Liver (tissue), 3 donors: Measurements from ENCODE around the gene NDUFAF2.

ENCODE experiments used
- ATF3 ChIP-seq: IDR thresholded peaks from 2 replicates; pipeline ENCODE4 v1.6.1; 2016; ENCODE audit warnings: antibody characterized with exemption
- CTCF ChIP-seq: fragments of 150-350 bp; IDR thresholded peaks from 2 replicates; pipeline ENCODE4 v1.5.1; 2017; ENCODE audit warnings: improper control_type of control experiment, low read depth, low read length; ENCODE audit not compliant: missing input control
- EGR1 ChIP-seq, 2 donors: IDR thresholded peaks; 2 replicates each; pipeline ENCODE4 v1.6.1; 2016 to 2018; ENCODE audit warnings: antibody characterized with exemption in 2 of 2, low read depth in 2 of 2
- JUND ChIP-seq, 2 donors: IDR thresholded peaks; 2 replicates each; pipeline ENCODE4 v1.6.1; 2016; ENCODE audit warnings: antibody characterized with exemption in 2 of 2
- MAX ChIP-seq: IDR thresholded peaks from 2 replicates; pipeline ENCODE4 v1.6.1; 2016; ENCODE audit warnings: antibody characterized with exemption
- NR2F2 ChIP-seq: IDR thresholded peaks from 2 replicates; pipeline ENCODE4 v1.6.1; 2016; ENCODE audit warnings: antibody characterized with exemption
- SP1 ChIP-seq: IDR thresholded peaks from 2 replicates; pipeline ENCODE4 v1.6.1; 2018; ENCODE audit warnings: antibody characterized with exemption, mild to moderate bottlenecking
- TAF1 ChIP-seq: conservative IDR thresholded peaks from 2 replicates; pipeline ENCODE4 v1.6.1; 2016; ENCODE audit warnings: antibody characterized with exemption, mild to moderate bottlenecking
- YY1 ChIP-seq: IDR thresholded peaks from 2 replicates; pipeline ENCODE4 v1.6.1; 2016; ENCODE audit warnings: antibody characterized with exemption, mild to moderate bottlenecking
- TF ChIP-seq, protein P1 (sequence below): IDR thresholded peaks from 2 replicates; pipeline ENCODE4 v1.6.1; 2016; ENCODE audit warnings: antibody characterized with exemption, mild to moderate bottlenecking
- donor health status: healthy.
- donor health status: healthy.

- TF ChIP-seq CTCF (no peak), JUND (IDR thresholded peaks at IDR 0.05) (no peak), YY1 (no peak), SP1 (no peak), TAF1 (no peak), EGR1 (IDR thresholded peaks at IDR 0.05; ENCODE audit: low read depth in 2 of 2) (no peak), MAX (no peak), NR2F2 (no peak), ATF3 (no peak)
- TF ChIP-seq, protein P1, sequence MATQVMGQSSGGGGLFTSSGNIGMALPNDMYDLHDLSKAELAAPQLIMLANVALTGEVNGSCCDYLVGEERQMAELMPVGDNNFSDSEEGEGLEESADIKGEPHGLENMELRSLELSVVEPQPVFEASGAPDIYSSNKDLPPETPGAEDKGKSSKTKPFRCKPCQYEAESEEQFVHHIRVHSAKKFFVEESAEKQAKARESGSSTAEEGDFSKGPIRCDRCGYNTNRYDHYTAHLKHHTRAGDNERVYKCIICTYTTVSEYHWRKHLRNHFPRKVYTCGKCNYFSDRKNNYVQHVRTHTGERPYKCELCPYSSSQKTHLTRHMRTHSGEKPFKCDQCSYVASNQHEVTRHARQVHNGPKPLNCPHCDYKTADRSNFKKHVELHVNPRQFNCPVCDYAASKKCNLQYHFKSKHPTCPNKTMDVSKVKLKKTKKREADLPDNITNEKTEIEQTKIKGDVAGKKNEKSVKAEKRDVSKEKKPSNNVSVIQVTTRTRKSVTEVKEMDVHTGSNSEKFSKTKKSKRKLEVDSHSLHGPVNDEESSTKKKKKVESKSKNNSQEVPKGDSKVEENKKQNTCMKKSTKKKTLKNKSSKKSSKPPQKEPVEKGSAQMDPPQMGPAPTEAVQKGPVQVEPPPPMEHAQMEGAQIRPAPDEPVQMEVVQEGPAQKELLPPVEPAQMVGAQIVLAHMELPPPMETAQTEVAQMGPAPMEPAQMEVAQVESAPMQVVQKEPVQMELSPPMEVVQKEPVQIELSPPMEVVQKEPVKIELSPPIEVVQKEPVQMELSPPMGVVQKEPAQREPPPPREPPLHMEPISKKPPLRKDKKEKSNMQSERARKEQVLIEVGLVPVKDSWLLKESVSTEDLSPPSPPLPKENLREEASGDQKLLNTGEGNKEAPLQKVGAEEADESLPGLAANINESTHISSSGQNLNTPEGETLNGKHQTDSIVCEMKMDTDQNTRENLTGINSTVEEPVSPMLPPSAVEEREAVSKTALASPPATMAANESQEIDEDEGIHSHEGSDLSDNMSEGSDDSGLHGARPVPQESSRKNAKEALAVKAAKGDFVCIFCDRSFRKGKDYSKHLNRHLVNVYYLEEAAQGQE = no peak
Measured at GRCh38 chr5:61183538-61183937, 238.5 kb downstream of the NDUFAF2 start.
